PFSK-1 (cell line): ENCODE results near the gene SIPA1L3.

Source experiments
- FOXP2 ChIP-seq: optimal IDR thresholded peaks from 2 replicates; pipeline ENCODE3; 2011; ENCODE audit warnings: borderline replicate concordance, control low read depth, inconsistent platforms; ENCODE audit not compliant: insufficient read depth; ENCODE audit errors: extremely low read length, extremely low read depth
- POLR2AphosphoS5 ChIP-seq: IDR thresholded peaks from 2 replicates; pipeline ENCODE4 v1.6.1; 2012; ENCODE audit warnings: low read depth, mild to moderate bottlenecking, control low read depth, low read length, moderate library complexity
- SIN3A ChIP-seq: IDR thresholded peaks from 2 replicates; pipeline ENCODE4 v1.6.1; 2012; ENCODE audit warnings: mild to moderate bottlenecking, low read length, moderate library complexity, borderline replicate concordance; ENCODE audit not compliant: insufficient read depth
- TAF1 ChIP-seq: IDR thresholded peaks from 2 replicates; pipeline ENCODE4 v1.6.1; 2012; ENCODE audit warnings: low read length, control low read depth, borderline replicate concordance; ENCODE audit not compliant: insufficient read depth
- TF ChIP-seq, protein P1 (sequence below), 2 experiments: IDR thresholded peaks; 2 replicates each; pipeline versions ENCODE4 v1.6.1 to v1.8.0; 2011 to 2012; ENCODE audit warnings: low read depth in 2 of 2, low read length in 2 of 2, control low read depth in 1 of 2, inconsistent platforms in 1 of 2, mild to moderate bottlenecking in 1 of 2, moderate library complexity in 1 of 2; ENCODE audit not compliant: insufficient read depth in 1 of 2

The SIPA1L3 gene

DNA sequence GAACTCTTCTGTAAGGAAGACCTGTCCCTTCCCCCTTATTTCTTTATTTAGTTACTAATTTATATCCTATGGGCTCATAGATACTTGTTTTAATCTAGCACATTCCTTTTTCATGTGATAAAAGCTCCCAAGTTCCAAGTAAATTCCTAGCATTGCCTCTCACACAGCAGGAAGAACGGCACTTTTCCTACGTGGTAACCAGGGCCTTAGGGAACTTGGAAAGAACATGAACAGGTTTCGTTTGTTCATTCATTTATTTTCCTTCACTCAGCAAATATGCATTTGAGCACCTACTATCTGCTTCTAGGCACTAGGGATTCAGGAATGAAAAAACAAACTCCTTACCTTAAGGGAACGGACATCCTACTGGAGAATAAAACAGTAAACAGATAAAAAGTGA is 125.1 kb downstream of the SIPA1L3 start:
- no peak for TF ChIP-seq TAF1
- no peak for TF ChIP-seq POLR2AphosphoS5
- TF ChIP-seq, protein P1, sequence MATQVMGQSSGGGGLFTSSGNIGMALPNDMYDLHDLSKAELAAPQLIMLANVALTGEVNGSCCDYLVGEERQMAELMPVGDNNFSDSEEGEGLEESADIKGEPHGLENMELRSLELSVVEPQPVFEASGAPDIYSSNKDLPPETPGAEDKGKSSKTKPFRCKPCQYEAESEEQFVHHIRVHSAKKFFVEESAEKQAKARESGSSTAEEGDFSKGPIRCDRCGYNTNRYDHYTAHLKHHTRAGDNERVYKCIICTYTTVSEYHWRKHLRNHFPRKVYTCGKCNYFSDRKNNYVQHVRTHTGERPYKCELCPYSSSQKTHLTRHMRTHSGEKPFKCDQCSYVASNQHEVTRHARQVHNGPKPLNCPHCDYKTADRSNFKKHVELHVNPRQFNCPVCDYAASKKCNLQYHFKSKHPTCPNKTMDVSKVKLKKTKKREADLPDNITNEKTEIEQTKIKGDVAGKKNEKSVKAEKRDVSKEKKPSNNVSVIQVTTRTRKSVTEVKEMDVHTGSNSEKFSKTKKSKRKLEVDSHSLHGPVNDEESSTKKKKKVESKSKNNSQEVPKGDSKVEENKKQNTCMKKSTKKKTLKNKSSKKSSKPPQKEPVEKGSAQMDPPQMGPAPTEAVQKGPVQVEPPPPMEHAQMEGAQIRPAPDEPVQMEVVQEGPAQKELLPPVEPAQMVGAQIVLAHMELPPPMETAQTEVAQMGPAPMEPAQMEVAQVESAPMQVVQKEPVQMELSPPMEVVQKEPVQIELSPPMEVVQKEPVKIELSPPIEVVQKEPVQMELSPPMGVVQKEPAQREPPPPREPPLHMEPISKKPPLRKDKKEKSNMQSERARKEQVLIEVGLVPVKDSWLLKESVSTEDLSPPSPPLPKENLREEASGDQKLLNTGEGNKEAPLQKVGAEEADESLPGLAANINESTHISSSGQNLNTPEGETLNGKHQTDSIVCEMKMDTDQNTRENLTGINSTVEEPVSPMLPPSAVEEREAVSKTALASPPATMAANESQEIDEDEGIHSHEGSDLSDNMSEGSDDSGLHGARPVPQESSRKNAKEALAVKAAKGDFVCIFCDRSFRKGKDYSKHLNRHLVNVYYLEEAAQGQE (IDR thresholded peaks at IDR 0.05; ENCODE audit: insufficient read depth in 1 of 2, low read depth in 2 of 2, low read length in 2 of 2) = no peak
- no peak for TF ChIP-seq FOXP2
- TF ChIP-seq SIN3A = no peak

DNA sequence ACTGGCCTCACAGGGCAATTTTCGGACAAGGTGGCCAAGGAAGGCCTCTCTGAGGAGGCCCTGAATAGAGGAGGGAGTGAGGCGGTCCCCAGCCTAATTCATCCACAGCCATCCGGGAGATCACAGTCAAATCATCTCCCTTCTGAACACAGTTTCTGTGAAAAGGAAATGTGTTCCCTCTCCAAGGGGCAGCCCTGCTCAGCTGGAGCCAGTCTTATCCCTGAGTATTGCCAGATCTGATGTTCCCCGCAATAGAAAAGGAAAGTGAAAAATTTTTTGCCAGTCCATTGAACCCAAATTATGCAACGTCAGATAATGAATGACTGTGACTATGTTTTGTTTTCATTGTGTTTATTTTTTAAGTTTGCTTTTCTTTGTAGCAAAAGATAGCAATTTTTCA is 125.9 kb downstream of the SIPA1L3 start:
- TF ChIP-seq FOXP2 (no peak), TAF1 (no peak), POLR2AphosphoS5 (no peak), SIN3A (no peak)
- TF ChIP-seq, protein P1 (IDR thresholded peaks at IDR 0.05; ENCODE audit: insufficient read depth in 1 of 2, low read depth in 2 of 2, low read length in 2 of 2) = no peak

DNA sequence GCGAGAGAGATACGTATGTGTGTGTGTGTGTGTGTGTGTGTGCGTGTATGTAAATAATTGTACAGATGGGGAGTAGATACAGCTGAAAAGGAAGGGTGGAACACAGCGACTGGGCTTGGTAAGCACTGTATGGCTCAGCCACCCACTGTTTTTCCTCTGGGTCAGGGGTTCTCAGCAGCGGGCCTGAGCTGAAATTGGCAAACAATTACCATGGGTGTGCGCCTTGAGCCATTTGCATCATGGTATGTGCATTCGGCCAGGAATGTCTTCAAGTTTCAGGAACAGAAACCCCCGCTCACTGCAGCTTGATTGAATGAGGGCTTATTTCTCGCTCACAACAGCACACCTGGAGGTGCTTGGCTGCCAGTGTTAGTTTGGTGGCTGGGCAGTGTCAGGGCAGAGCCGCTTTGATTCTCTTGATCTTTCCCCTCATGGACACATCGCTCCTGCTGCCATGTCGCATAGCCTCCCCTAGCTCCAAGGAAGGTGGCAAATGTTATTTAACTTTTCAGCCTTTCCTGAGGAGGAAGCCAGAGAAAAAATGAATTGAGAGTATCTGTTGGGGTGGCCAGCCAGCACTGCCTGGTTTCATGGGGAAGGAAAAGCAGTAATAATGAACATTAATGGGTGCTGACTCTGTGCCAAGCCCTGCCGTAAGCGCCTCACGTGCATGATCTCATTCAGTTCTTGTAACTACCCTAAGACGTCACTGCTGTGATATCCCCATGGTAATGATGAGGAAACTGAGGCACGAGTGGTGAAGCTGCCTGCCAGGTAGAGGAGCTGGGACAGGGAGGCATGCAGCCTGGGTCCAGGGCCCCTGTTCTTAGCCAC is 126.9 kb downstream of the SIPA1L3 start:
- TF ChIP-seq, protein P1 (IDR thresholded peaks at IDR 0.05; ENCODE audit: insufficient read depth in 1 of 2, low read depth in 2 of 2, low read length in 2 of 2) = no peak
- TF ChIP-seq SIN3A = no peak
- TF ChIP-seq TAF1 = no peak
- no peak for TF ChIP-seq FOXP2
- TF ChIP-seq POLR2AphosphoS5 = no peak

DNA sequence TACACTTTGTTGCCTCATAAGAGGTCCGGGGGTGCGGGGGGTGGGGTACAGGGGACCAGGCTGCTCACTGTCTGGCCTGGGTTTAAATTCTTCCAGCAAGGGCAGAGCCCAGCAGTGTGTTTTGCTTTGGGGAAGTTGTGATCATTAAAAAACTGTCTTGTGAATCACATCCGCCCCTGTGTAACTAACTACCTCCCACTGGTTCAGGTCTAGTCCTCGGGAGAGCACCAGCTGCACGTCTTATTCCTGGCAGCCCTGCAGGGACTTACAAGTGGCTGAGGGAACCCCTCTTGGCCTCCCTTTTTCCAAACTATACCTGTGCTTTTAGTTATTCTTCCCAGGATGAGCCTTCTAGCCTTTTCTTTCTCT is 127.5 kb downstream of the SIPA1L3 start:
- TF ChIP-seq TAF1 (no peak), POLR2AphosphoS5 (no peak), SIN3A (no peak), FOXP2 (no peak)
- TF ChIP-seq, protein P1 (IDR thresholded peaks at IDR 0.05; ENCODE audit: insufficient read depth in 1 of 2, low read depth in 2 of 2, low read length in 2 of 2) = no peak
